Fibroblast of the aortic adventitia (primary cell): ENCODE results near the gene EPHB3. TPM values are rescaled to one million over a fixed set of nuclear protein-coding genes. Genes with fewer than 3 reads are reported as not detected.

ENCODE experiments used
- DNase-seq: peaks from one replicate; pipeline ENCODE4 v3.0.0-alpha.2; 2010; ENCODE audit warnings: low read depth
- H3K4me3 ChIP-seq: 2 replicates; pipeline ENCODE4 v1.5.1; 2011; ENCODE audit warnings: low read depth, mild to moderate bottlenecking, control low read depth, low read length, moderate library complexity
- CTCF ChIP-seq: IDR thresholded peaks from 2 replicates; pipeline ENCODE4 v1.5.1; 2011; ENCODE audit warnings: mild to moderate bottlenecking, low read length, control low read depth, inconsistent platforms; ENCODE audit not compliant: insufficient read depth
- total RNA-seq: library from RNA; depleted of rRNA; stranded (reverse); fragments of >200 nt; gene quantifications from 2 replicates; pipeline ENCODE4 v1.2.3, GENCODE V29; 2012; ENCODE audit warnings: low replicate concordance

The EPHB3 gene
- total RNA-seq, 1 donor = 2.5 TPM

- DNase-seq = no peak
- no peak for TF ChIP-seq CTCF
- H3K4me3 ChIP-seq = peak overlapping the region; percentile 73
These were observed 2.5 kb downstream of the EPHB3 start for GRCh38 chr3:184563941-184564684.

- DNase-seq = no peak
- H3K4me3 ChIP-seq = no peak overlapping the region
- TF ChIP-seq CTCF = no peak
These were observed 3.2 kb downstream of the EPHB3 start for GRCh38 chr3:184564685-184565385.

GRCh38 chr3:184565421-184566211 is 4.0 kb downstream of the EPHB3 start:
- TF ChIP-seq CTCF = no peak
- H3K4me3 ChIP-seq = no peak overlapping the region
- peak; percentile 80 for DNase-seq

GRCh38 chr3:184566441-184567414 is 5.1 kb downstream of the EPHB3 start:
- no peak for DNase-seq

GRCh38 chr3:184567946-184568559 is 6.5 kb downstream of the EPHB3 start:
- TF ChIP-seq CTCF = no peak
- DNase-seq = no peak
- H3K4me3 ChIP-seq = no peak overlapping the region

More at GRCh38 chr3:184566441-184567414, 5.1 kb downstream of the EPHB3 start:
- no peak overlapping the region for H3K4me3 ChIP-seq
- no peak for TF ChIP-seq CTCF
